Prostate gland (tissue), 2 donors: ENCODE data around the gene STING1. TPM values are rescaled to one million over a fixed set of nuclear protein-coding genes. Genes with fewer than 3 reads are reported as not detected.

Experiments used
- DNase-seq: peaks from one replicate; pipeline ENCODE4 v3.0.0-alpha.2; 2019; ENCODE audit warnings: low spot score
- H3K27ac ChIP-seq, 2 donors: fragments of 200-600 bp; sonication (generic); 2 replicates each; pipeline ENCODE4 v1.5.1; 2017 to 2019
- H3K27me3 ChIP-seq: fragments of 200-600 bp; sonication (generic); replicated peaks from 2 replicates; pipeline ENCODE4 v1.5.1; 2019; ENCODE audit not compliant: insufficient read depth
- H3K36me3 ChIP-seq, 2 donors: fragments of 200-600 bp; sonication (generic); 1 replicate in 1 of 2; 2 replicates in 1 of 2; pipeline versions ENCODE4 v1.5.1 to v1.8.1; 2017 to 2019
- H3K4me1 ChIP-seq: fragments of 200-600 bp; sonication (generic); replicated peaks from 2 replicates; pipeline ENCODE4 v1.5.1; 2019
- H3K4me3 ChIP-seq, 2 donors: fragments of 200-600 bp; sonication (generic); 2 replicates each; pipeline ENCODE4 v1.5.1; 2017 to 2019
- H3K9me3 ChIP-seq: fragments of 200-600 bp; sonication (generic); 2 replicates; pipeline ENCODE4 v1.5.1; 2017
- CTCF ChIP-seq, 4 experiments: fragments of 200-600 bp in 2 of 4; fragments of 450-650 bp in 2 of 4; sonication (generic) in 2 of 4; IDR thresholded peaks; 1 replicate in 3 of 4; 2 replicates in 1 of 4; pipeline ENCODE4 v1.5.1; 2016 to 2019; ENCODE audit warnings: antibody characterized with exemption in 4 of 4, mild to moderate bottlenecking in 2 of 4, moderate library complexity in 2 of 4
- POLR2A ChIP-seq: fragments of 450-650 bp; IDR thresholded peaks from one replicate; pipeline ENCODE4 v1.6.1; 2016; ENCODE audit warnings: antibody characterized with exemption, mild to moderate bottlenecking
- POLR2AphosphoS5 ChIP-seq: sonication (generic); formaldehyde crosslinking; IDR thresholded peaks from one replicate; pipeline ENCODE4 v1.6.1; 2017; ENCODE audit warnings: antibody characterized with exemption
- WGBS: methylation state at CpG from one replicate; pipeline ENCODE4 v1.1.5; 2018; 5-methylcytosine and 5-hydroxymethylcytosine counted together
- intact Hi-C: fragments of 100-400 bp; cut with DNase I; formaldehyde crosslinking; loops from one replicate; pipeline ENCODE4 v1.14.2; 2022
- total RNA-seq, 2 donors: library from RNA; depleted of rRNA; stranded (reverse); fragments of >200 nt; gene quantifications; one replicate each; pipeline ENCODE4 v1.1.0, GENCODE V29; 2016

The STING1 gene
- total RNA-seq, 2 donors from 2014 or later = 33.8 to 59.1 TPM

GRCh38 chr5:139472386-139473030 lies 10.1 kb downstream of the STING1 start:
- no peaks in the 10 kb centered on the region for H3K4me1 ChIP-seq
- no peak for TF ChIP-seq CTCF (IDR thresholded peaks at IDR 0.05)
- no peak for TF ChIP-seq POLR2A
- TF ChIP-seq POLR2AphosphoS5 = no peak
- H3K27ac ChIP-seq = no peak overlapping the region
- intact Hi-C loops = no loop called here
- 89% methylated on average over 15 of the region's 15 CpGs for WGBS
- H3K27me3 ChIP-seq = no peaks in the 10 kb centered on the region
- no peak overlapping the region for H3K4me3 ChIP-seq
- no peaks in the 10 kb centered on the region for H3K9me3 ChIP-seq
- no peaks in the 10 kb centered on the region for H3K36me3 ChIP-seq
- DNase-seq = no peak

- intact Hi-C loops = no loop called here
- no peak for TF ChIP-seq POLR2A
- TF ChIP-seq CTCF (IDR thresholded peaks at IDR 0.05) = no peak
- no peak for TF ChIP-seq POLR2AphosphoS5
- 63% methylated on average over 7 of the region's 9 CpGs for WGBS
- Histone ChIP-seq H3K36me3 (no peaks in the 10 kb centered on the region), H3K9me3 (no peaks in the 10 kb centered on the region), H3K27ac (no peak within 1 kb of the TSS), H3K4me1 (no peaks in the 10 kb centered on the region), H3K4me3 (no peak within 1 kb of the TSS), H3K27me3 (no peaks in the 10 kb centered on the region)
- DNase-seq = no peak
Measured at GRCh38 chr5:139470821-139471300, 11.7 kb downstream of the STING1 start, which contains the start of gene SMIM33. SMIM33 (plus strand) TSS chr5:139471004; CDS start chr5:139471122, 118 bp downstream.

- H3K9me3 ChIP-seq = no peaks in the 10 kb centered on the region
- H3K4me3 ChIP-seq = no peak overlapping the region
- no peak overlapping the region for H3K27ac ChIP-seq
- no peaks in the 10 kb centered on the region for H3K27me3 ChIP-seq
- H3K36me3 ChIP-seq = no peaks in the 10 kb centered on the region
- intact Hi-C loops = no loop called here
- WGBS = 85% methylated on average over 8 of the region's 8 CpGs
- DNase-seq = no peak
- TF ChIP-seq POLR2AphosphoS5 (no peak), CTCF (IDR thresholded peaks at IDR 0.05) (no peak), POLR2A (no peak)
- H3K4me1 ChIP-seq = no peaks in the 10 kb centered on the region
Measured at GRCh38 chr5:139468421-139468931, 14.1 kb downstream of the STING1 start.

- H3K9me3 ChIP-seq = no peaks in the 10 kb centered on the region
- no peaks in the 10 kb centered on the region for H3K36me3 ChIP-seq
- no peak within 1 kb of the TSS for H3K4me3 ChIP-seq
- no peak within 1 kb of the TSS for H3K27ac ChIP-seq
- TF ChIP-seq POLR2A (no peak), POLR2AphosphoS5 (no peak), CTCF (IDR thresholded peaks at IDR 0.05) (no peak)
- intact Hi-C loops = no loop called here
- 87% methylated on average over 10 of the region's 10 CpGs for WGBS
- DNase-seq = no peak
- H3K27me3 ChIP-seq = no peaks in the 10 kb centered on the region
- H3K4me1 ChIP-seq = no peaks in the 10 kb centered on the region
Measured at GRCh38 chr5:139462586-139463276, 19.8 kb downstream of the STING1 start, which contains the start of gene ECSCR. ECSCR (minus strand) TSS chr5:139462743; CDS start chr5:139462670, 73 bp downstream.
